ENCODE results near the gene DNASE1L2.

Gene DNASE1L2

DNA sequence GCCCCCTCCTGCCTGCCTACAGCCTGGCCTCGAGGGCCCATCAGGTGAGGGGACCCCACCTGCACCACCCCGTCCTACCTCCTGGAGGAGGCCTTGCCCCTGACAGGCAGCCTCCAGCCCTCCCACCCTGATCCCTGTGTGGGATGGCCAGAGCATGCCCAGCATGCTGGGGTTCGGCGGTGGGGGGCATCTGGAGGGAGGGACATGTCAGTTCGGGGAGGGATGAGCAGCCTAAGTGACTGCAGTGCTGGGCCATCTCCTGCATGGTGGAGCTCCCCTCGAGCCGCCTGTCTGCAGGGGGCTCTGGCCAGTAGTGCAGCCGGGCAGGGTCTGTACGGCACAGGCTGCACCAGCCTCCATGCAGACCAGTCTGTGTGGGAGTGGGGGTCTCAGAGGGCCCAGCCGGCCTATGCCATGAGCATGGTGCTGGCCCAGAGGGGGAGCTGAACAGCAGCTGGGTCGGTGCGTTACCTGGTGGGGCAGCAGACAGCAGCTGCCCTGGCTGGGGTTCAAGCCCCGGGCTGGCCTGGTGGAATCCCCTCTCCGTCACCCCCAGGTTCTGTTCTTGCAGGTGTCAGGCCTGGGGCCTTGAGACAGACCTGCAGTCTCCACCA lies 35.7 kb downstream of the DNASE1L2 start:
- DNase-seq = no peak

DNA sequence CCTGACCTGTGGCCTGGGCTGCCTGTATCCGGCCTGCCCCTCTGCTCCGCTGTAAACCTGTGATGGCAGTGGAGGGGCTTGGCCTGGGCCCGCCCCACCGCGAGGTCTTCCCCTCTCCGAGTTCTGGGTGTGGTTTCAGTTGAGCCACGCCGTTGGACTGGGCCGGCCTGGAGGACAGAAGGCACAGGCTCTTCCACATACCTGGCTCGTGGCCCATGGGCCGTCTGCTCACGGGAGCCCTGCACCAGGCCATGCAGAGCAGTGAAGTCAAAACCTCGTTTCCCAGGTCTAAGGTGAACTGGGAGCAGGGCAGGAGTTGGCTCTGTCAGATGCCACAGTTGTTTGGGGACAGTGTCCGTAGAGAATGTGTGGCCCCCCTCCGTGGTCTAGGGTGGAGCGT lies 37.2 kb downstream of the DNASE1L2 start:
- no peak for DNase-seq

DNA sequence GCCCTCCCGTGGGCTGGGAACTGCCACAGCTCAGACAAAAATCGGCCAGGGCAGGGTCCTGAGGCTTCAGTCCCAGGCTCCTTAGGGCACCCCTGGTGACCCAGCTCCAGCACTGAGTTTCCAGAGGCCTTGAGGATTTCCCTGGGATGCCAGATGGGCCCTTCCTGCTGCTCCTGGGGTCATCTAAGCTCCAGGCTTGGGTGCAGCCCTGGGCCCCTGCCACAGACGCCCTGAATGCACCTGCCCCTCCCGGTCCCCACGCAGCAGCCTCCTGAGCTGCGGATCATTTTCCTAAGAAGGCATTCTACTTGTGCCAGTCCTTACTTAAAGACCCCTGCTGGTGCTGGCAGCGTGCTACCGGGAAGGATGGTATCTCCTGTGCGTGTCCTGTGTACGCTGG lies 37.7 kb downstream of the DNASE1L2 start:
- DNase-seq = no peak

DNA sequence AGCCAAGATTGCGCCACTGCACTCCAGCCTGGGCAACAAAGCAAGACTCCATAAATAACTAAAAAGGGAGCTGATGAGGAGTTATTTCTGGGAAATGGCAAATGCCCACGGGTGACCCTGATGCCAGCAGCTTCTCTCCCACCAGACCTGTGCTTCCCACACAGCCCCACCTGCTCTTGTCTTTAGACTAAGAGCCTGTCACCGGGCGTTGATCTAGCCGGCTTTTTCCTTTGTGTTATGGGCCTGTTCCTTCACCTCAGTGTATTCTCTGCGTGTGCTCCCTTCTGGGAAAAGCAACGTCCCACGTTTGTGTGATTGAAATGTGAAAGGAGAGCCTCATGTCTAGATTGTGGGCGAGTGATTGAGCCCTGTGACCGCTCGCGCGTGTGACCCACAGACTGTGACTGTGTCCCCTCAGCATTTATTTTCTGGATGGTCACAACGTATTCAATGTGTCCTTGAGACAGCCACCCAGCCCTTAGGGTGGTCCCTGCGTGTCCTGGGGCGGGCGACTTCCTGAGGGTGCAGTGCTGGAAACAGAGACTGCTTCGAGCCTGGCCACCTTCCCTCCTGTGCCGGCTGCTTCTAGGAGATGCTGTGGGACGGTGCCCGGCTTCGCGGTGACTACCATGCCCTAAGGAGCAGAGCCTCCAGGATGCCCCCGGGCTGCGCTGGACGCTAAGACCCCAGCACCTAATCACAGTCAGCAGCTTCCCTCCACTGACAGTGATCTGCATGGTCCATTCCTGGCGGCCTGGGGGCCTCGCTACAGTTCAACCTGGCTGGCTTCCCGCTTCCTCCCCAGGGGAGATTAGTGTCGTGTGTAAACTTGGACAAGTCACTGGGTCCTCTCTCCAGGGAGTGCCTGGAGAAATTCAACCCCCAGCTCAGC lies 39.5 kb downstream of the DNASE1L2 start:
- no peak for DNase-seq

DNA sequence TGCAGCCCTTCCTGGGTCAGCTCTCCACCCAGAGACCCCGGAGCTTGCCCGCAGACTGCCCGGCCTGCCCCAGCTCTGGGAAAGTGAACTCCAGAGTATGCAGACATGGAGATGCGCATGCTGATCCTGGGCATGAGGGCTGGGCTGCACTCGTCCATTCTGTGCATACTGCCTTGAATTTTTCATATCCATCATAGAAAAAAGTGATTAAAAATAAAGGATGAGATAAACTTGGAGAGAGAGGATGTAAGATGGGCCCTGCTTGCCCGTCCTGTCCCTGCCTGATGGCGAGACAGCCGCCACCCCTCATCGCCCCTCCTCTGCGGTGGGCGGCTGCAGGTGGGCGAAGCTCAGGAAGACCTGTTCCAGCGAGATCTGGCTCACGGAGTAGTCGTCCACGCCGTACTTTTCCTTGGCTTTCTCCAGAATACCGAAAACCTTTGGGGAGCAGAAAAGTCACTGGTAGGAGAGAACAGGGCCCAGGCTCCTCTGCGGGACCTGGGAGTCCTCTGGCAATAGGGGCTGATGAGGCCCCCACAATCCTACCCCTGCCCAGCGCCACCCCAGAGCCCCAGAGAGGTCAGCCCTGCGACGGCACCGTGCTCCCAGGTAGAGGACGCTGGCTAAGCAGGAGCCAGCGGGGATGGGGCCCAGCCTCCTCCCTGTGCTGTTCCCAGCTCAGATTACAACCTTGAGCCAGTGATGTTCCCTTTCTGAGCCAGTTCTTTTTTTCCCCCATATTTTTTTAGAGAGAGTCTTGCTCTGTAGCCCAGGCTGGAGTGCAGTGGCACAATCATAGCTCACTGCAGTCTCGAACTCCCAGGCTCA lies 40.3 kb downstream of the DNASE1L2 start:
- DNase-seq = no peak

DNA sequence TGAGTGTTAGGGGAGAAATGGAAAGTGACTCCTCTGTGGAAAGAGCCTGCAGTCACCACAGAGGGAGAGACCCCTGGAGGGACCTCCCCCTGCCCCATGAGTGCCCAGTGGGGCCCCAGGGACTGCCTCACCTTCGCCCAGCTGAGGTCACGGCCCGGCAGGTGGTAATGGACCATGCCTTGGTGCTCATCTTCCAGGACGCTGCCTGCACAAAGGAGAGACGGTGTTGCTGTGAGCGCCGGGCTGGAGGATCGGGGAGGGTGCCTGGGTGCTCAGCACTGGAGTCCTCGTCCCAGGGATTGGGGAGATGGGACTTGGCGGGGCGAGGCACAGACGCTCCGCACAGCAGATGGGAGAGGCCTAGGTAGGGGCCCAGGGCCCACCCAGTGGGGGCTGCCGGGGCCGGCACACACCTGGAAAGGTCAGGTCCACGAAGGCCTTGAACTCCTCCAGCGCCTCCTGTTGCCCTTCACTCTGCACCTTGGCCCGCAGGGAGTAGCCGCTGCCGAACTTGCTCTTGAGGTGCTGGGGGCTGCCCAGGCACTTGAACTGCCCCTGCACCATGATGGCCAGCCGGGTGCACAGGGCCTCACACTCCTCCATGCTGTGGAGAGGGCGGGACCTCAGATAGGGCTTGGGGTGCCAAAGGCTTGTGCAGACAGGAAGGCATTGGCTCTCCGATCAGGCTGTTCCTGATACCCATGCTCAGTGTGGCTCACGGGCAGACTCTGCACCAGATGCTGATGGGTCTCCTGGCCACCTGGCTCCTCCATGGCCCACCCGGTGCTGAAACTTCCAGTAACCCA lies 41.4 kb downstream of the DNASE1L2 start:
- DNase-seq = no peak

DNA sequence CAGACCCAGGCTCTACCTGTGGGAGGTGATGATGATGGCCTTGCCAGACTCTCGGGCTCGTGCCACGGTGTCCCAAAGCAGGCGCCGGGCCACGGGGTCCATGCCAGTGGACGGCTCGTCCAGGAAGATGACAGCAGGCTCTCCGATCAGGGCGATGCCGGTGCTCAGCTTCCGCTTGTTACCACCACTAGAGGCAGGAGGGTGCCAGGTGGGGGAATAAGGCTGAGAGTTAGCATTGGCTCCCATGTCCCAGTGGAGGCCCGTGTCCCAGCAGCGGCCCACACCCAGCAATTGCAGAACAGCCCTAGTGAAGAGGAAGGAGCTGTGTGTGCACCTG lies 42.0 kb downstream of the DNASE1L2 start:
- no peak for DNase-seq

DNA sequence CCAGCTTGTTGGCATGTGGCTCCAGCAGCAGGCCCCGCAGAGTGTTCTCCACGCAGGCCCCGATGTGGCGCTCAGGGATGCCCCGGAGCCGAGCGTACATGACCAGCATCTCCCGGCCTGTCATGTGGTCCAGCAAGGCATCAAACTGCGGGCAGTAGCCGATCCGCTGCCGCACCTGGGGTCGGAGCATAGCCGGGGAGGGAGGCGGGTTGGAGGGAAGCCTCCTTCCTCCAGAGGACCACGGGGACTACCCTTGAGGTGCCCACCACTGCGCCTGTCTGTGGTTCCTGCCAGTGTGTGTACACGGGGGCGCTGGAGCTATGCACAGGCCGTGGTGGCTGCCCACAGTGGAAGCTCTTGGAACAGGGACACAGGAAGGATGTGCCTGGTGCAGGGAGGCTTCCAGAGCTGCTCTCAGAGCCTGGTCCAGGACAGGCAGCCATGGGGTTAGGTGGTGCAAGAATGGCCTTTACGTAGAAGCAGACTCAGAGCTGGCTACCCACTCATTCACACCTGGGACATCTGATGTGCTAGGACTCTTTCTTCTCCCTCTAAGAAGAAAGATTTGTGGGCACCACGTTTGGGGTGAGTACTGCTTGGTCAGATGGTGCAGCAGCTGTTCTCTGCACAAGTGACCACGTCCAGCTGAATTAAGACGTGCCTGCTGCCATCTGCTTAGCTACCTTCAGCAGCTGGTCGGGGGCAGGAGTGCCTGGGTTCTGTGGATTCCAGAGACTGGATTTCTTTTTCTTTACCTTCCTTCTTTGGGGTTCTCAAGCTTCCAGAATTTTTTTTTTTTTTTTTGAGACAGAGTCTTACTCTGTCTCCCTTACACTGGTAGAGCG lies 42.9 kb downstream of the DNASE1L2 start:
- no peak for DNase-seq

DNA sequence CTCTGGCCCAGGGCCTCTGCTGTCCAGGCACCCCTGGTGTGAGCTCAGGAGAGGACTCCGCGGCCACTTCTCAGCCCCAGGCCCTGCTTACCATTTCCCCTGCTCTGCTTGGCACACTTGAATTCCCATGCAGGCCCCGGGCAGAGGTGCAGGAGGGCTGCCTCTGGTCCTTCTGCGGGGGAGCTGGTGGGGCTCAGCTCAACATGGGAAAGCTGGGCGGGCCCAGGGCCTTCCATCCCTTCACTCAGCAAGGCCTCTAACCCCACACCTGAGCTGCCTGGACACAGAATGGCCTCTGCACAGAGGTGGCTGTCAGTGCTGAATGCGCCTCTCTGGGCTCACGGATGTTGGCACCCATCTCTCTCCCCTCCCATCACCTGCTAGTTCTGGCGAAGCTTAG lies 44.2 kb downstream of the DNASE1L2 start:
- no peak for DNase-seq

DNA sequence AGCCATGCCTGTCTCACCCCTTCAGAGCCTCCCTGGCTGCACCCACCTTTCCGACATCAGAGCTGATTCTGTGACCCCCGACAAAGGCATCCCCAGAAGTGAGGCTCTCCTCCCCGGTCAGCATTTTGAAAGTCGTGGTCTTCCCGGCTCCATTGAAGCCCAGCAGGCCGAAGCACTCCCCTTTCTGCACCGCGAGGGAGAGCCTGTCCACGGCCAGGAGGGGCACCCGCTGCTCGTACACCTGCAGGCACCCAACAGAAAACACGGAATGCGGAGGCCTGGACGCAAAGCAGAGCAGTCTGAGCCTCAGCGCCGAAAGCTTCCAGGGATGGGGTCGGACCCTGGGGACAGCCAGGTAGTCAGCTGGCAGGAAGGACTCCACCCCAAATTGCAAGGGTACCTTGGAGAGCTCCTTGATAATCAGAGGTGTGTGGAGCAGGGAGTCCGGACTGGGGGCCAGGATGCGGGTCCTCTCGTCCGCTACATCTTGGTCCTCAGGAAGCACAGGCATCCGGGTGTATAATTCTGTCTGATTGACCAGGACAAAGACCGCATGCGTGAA lies 44.8 kb downstream of the DNASE1L2 start:
- no peak for DNase-seq

DNA sequence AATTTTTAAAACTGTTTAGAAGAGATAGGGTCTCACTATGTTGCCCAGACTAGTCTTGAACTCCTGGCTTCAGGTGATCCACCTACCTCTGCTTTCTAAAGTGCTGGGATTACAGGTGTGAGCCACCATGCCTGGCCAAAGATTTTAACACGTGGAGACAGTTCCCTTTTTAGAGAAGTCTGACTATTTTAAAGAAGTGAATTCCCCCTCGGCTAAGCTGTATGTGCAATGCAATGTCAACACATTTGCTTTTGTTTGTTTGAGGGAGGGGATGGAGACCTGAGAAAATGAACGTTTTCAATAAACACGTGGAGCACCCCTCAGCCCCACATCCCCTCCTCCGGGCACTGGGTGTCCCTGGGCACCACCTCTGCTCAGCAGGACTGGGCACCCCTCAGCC lies 46.0 kb downstream of the DNASE1L2 start:
- DNase-seq = no peak

DNA sequence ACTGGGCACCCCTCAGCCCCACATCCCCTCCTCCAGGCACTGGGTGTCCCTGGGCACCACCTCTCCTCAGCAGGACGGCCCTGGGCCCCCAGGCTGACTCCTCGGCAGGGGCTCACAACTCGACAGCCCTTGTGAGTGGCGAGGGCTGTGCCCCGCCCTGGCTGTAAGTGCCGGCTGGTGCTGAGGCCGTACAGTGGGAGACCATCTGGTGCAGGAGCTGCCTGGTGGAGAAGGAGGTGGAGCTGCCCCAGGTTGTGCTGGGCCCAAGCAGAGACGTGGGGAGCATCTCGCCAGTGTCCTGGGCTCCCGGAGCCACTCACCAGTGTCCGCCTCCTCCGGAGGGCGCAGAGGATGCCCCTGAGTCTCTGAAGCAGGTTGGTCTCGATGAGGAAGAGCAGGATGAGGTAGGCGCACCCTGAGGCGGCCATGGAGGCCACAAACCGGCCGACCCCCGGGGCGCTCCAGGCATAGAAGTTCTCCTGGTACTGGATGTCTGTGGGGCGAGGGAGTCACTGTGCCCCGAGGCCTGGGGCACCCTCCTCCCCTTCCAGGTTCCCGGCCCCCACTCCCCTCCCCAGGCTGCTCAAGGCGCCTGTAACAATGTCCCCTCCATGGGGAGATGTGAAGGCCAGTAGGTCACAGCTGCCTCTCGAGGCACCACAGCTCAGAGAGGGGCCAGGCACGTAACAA lies 46.8 kb downstream of the DNASE1L2 start:
- no peak for DNase-seq

DNA sequence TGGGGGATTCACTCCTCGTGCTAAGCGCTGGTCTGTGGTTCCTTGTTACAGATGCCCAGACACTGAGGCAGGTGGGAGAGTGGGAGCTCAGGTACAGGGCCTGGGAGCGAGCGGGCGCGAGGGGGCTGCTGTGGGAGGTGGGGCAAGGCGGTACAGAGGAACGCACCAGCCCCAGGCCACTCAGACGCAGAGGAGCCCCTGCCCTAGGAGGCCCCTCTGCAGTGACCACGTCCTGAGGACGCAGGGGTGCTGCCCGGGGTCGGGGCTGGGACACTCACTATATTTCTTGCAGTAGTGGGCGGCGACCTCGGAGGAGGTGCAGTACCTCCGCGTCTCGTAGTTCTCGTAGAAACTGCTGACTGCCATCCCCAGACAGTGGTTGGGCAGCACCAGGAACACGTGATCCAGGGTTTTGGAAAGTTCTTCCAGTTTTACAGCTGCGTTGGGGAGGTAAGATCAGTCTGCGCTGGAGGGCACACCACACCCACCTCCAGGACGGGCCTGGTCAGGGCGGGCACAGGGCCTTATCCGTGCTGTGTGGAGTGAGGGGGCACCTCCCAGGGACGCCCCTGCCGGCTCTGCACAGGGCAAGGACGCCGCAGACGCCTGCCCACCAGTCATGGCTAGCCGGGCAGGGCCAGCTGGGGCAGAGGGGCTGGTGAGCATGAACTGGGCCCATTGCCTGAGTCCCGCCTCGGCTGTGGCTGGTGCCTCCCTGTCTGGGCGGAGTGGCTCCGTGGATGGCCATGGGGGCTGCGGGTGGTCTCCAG lies 47.9 kb downstream of the DNASE1L2 start:
- no peak for DNase-seq

DNA sequence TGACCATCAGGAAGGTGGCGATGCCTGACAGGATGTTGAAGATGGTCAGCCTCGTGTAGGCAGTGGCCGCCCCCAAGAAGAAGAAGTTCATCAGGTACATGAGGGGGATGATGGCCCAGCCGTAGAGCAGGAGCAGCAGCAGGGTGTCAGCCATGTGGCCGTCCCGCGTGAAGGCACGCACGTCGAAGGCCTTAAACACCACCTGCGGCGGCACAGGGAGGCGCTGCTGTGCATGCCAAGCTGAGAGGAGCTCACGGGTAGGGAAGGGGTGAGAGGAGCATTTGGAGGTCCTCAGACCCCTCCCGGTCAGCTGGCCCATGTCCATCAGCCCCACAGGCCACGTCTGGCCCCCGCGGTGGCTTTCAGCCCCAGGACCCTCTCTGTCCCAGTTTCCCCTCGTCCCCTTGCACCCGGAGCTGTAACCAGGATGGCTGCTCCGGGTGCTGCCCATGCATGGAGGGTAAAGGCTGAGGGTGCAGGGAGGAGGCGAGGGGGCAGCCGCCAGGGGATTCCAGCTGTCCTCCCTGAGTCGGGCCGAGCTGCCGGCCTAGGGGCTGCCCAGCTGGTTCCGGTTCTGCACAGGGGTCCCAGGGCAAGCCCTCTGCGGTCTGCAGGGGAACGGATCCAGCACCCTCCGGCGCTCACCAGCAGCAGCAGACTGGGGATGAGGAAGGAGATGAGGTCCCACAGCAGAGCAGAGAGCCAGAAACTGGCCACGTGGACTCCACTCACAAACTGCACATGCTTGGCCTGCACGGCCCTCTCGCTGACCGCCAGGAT lies 48.7 kb downstream of the DNASE1L2 start:
- DNase-seq = no peak

DNA sequence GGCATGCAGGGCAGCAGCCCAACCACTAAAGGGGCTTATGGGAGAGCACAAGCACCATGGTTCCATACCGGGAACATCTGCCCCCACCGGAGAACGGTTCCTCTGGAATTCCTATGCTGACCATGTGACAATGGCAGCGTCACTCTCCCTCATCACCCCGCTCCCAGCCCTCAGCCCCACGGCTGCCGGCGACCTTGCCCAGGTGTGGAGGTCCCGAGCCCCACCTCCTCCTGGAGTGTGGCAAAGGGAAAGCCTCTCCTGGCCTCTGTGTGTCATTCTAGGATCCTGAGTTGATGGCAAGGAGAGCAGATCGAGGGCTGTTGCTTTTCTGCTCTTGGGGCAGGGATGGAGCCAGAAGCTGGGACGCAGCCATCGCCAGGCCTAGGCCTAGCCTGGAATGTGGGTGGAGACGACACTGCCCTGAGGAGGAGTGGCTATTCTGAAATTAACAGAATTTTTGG lies 49.5 kb downstream of the DNASE1L2 start:
- no peak for DNase-seq

DNA sequence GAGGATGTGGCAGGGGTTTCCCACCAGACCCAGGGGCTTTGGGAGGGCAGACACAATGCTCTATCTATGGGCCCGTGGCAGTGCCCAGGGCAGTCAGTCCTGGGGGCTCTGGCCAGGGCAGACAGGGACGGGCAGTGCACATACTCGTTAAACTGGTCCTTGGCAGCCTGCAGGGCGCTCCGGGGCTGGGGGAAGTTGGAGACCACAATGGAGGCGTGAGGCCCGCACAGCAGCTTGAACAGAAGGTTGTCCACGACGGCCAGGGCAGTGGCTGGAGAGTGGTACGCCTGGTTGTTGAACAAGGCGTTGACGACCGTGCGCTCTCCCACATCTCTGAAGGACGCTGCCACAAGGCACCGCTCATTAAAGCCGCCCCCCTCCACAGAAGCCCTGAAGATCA lies 50.3 kb downstream of the DNASE1L2 start:
- DNase-seq = no peak

DNA sequence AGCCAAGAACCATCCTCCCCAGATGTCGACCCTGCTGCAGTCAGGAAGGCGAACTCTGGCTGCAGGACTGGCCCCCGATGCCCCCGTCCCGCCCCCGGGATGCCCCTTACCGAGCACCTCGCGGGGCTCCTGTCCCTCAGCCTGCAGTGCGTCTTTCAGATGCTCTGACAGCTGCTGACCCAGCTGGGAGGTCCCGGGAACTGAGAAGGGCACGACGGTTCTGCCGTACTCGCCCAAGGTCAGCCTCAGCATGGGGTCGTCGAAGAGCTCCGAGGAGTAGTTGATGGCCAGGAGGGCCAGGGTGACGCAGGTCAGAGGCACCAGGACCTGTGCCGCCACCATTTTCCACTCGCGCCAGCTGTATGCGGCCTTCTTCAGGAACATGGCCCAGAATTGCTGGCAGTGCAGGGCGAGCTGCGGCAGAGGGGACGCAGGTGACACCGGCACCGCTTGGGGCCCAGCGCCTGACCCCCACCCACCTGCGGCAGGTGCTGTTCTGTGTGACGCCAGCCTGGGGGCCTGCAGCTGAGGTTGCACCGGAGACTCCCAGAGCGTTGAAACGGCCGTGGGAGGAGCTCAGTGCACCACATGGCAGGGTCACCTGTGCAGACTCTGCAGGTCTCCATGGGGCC lies 51.8 kb downstream of the DNASE1L2 start:
- DNase-seq = no peak
